CD4-positive, alpha-beta T cell (primary cell): ENCODE results near the gene PEAR1. TPM values are rescaled to one million over a fixed set of nuclear protein-coding genes. Genes with fewer than 3 reads are reported as not detected.

Experiments
- ATAC-seq: fragments of 200-7000 bp; cut with Tn5 transposase; one replicate; pipeline ENCODE4 v1.10.0; 2022; ENCODE audit warnings: mild to moderate bottlenecking; ENCODE audit not compliant: poor library complexity
- CTCF ChIA-PET: fragments of 350-600 bp; sonication (Branson Sonifier 250); formaldehyde crosslinking; loops from one replicate; lab custom pipeline; 2021; ENCODE audit warnings: antibody characterized with exemption, inconsistent platforms; lab: Charles Lee
- POLR2A ChIA-PET: fragments of 350-600 bp; sonication (Branson Sonifier 250); formaldehyde crosslinking; loops from one replicate; lab custom pipeline; 2021; ENCODE audit warnings: antibody characterized with exemption, inconsistent platforms; lab: Charles Lee
- DNase-seq, 14 experiments: peaks; one replicate each; pipeline ENCODE4 v3.0.0-alpha.2; 2013 to 2020; ENCODE audit warnings: mixed read lengths in 2 of 14
- H3K27ac ChIP-seq, 2 donors: one replicate each; pipeline versions ENCODE4 v1.5.1 to v1.7.0; 2013; ENCODE audit warnings: low read length in 2 of 2, low read depth in 1 of 2, mild to moderate bottlenecking in 1 of 2
- H3K27me3 ChIP-seq, 2 experiments: 1 replicate in 1 of 2; 2 replicates in 1 of 2; pipeline versions ENCODE4 v1.6.1 to v1.7.0; 2013; ENCODE audit warnings: low read length in 2 of 2, control low read depth in 1 of 2, mild to moderate bottlenecking in 1 of 2, moderate library complexity in 1 of 2; ENCODE audit not compliant: insufficient read depth in 2 of 2, control insufficient read depth in 1 of 2
- H3K36me3 ChIP-seq: one replicate; pipeline ENCODE4 v1.6.1; 2013; ENCODE audit warnings: low read length, control low read depth; ENCODE audit not compliant: insufficient read depth
- H3K4me1 ChIP-seq: one replicate; pipeline ENCODE4 v1.6.1; 2013; ENCODE audit warnings: low read length, control low read depth; ENCODE audit not compliant: insufficient read depth
- H3K4me3 ChIP-seq: one replicate; pipeline ENCODE4 v1.5.1; 2013; ENCODE audit warnings: mild to moderate bottlenecking, low read length, moderate library complexity
- H3K9me3 ChIP-seq, 2 experiments: 1 replicate in 1 of 2; 2 replicates in 1 of 2; pipeline versions ENCODE4 v1.6.1 to v1.7.0; 2013; ENCODE audit warnings: low read length in 2 of 2, mild to moderate bottlenecking in 2 of 2, control low read depth in 1 of 2, moderate library complexity in 1 of 2; ENCODE audit not compliant: control insufficient read depth in 1 of 2, insufficient read depth in 1 of 2
- H3K27ac Mint-ChIP-seq: one replicate; pipeline ENCODE4 v1.8.0; 2020; ENCODE audit warnings: mixed read lengths
- H3K27me3 Mint-ChIP-seq: one replicate; pipeline ENCODE4 v1.8.0; 2021; ENCODE audit warnings: mixed read lengths
- H3K36me3 Mint-ChIP-seq: one replicate; pipeline ENCODE4 v1.8.0; 2021; ENCODE audit warnings: low read depth, mixed read lengths
- H3K4me1 Mint-ChIP-seq: one replicate; pipeline ENCODE4 v1.8.0; 2021; ENCODE audit warnings: low read depth, mixed read lengths
- H3K4me3 Mint-ChIP-seq: one replicate; pipeline ENCODE4 v1.8.0; 2020; ENCODE audit warnings: mild to moderate bottlenecking, mixed read lengths
- H3K9me3 Mint-ChIP-seq: one replicate; pipeline ENCODE4 v1.8.0; 2020; ENCODE audit warnings: mixed read lengths
- intact Hi-C, 2 experiments: fragments of 100-400 bp; cut with DNase I in 1 of 2; cut with micrococcal nuclease in 1 of 2; formaldehyde crosslinking; loops; one replicate each; pipeline versions ENCODE4 v1.15.1 to v1.9.0; 2023 to 2025; cut with DNase I, micrococcal nuclease
- total RNA-seq, 174 experiments: library from RNA in 2 of 174; stranded (reverse) in 2 of 174; gene quantifications; one replicate each; pipeline ENCODE4 v1.2.3 and lab custom pipeline; 2021 to 2026
- TF ChIP-seq, protein P1 (sequence below): fragments of 200-600 bp; IDR thresholded peaks from one replicate; pipeline ENCODE4 v1.8.0; 2022; ENCODE audit warnings: antibody characterized with exemption, mild to moderate bottlenecking

PEAR1 gene
- total RNA-seq, 2 experiments from 2014 or later: 0.20 to 0.41 TPM

DNA sequence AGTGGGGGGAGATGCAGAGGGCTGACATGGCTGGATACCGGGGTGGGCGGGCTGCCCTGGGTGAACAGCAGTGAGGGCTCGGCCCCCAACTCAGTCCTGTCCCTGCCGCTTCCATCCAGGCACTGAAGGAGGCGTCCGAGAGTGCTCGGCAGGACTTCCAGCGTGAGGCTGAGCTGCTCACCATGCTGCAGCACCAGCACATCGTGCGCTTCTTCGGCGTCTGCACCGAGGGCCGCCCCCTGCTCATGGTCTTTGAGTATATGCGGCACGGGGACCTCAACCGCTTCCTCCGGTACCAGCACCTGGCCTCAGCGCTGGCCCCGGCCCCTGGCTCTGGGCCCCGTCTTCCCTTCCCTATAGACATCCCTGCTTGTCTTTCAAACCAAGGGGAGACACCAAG, 17.2 kb upstream of the PEAR1 start:
- Mint-ChIP-seq H3K4me3 (no peak overlapping the region), H3K27ac (no peak overlapping the region), H3K9me3 (no peaks in the 10 kb centered on the region), H3K27me3 (peaks cover 11% of the 10 kb centered on the region), H3K4me1 (no peaks in the 10 kb centered on the region), H3K36me3 (no peaks in the 10 kb centered on the region)
- ChIA-PET CTCF (interaction anchor here (1.3 kb wide), 1 partner anchor 38 kb away, joined by 3 read pairs; no protein-coding TSS in a partner anchor), POLR2A (no interaction called here)
- no peaks in the 10 kb centered on the region for H3K36me3 ChIP-seq
- intact Hi-C loops: no loop called here
- no peaks in the 10 kb centered on the region for H3K9me3 ChIP-seq
- TF ChIP-seq, protein P1, sequence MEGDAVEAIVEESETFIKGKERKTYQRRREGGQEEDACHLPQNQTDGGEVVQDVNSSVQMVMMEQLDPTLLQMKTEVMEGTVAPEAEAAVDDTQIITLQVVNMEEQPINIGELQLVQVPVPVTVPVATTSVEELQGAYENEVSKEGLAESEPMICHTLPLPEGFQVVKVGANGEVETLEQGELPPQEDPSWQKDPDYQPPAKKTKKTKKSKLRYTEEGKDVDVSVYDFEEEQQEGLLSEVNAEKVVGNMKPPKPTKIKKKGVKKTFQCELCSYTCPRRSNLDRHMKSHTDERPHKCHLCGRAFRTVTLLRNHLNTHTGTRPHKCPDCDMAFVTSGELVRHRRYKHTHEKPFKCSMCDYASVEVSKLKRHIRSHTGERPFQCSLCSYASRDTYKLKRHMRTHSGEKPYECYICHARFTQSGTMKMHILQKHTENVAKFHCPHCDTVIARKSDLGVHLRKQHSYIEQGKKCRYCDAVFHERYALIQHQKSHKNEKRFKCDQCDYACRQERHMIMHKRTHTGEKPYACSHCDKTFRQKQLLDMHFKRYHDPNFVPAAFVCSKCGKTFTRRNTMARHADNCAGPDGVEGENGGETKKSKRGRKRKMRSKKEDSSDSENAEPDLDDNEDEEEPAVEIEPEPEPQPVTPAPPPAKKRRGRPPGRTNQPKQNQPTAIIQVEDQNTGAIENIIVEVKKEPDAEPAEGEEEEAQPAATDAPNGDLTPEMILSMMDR: no peak
- no peaks in the 10 kb centered on the region for H3K4me1 ChIP-seq
- ATAC-seq: no peak
- no peak overlapping the region for H3K27ac ChIP-seq
- no peak overlapping the region for H3K4me3 ChIP-seq
- peaks cover 4 to 8% of the 10 kb centered on the region in 2 experiments for H3K27me3 ChIP-seq
- DNase-seq: no peak

DNA sequence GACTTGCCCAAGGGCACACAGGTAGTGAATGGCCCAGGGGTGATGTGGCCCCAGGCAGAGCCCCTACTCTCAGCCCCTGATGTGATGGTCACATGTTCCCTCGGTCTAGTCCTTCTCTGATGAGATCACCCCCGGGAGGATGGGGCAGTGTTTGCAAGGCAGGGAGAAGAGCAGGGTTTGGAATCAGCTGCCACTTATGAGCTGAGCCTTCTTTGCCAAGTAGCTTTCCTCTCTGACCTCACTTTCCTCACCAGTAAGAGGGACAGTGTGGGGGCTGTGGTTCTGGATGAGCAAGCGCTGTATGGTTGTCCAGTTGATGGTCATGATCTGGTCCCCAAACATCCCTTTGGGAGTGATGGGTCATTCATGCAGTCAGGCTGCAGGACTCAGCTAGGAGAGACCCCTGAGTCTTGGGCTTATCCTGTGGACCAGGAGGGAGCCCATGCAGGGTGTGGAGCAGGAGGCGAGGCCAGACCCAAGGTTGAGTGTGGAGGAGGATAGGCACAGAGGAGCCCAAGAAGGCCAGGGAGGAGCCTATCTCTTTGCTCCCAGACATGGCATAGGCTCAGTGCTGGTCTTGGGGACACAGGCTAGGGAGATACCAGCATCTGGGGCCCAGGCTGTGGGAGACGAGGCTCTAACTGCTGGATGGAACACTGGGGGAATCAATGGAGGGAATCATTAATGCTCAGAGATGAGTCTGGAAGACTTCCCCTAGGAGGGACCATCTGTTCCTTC, 15.9 kb upstream of the PEAR1 start:
- POLR2A ChIA-PET: no interaction called here
- peaks cover 4 to 8% of the 10 kb centered on the region in 2 experiments for H3K27me3 ChIP-seq
- no peaks in the 10 kb centered on the region for H3K4me1 Mint-ChIP-seq
- intact Hi-C loops: no loop called here
- no peaks in the 10 kb centered on the region for H3K36me3 ChIP-seq
- no peak overlapping the region for H3K4me3 ChIP-seq
- H3K9me3 ChIP-seq: no peaks in the 10 kb centered on the region
- no peak overlapping the region for H3K4me3 Mint-ChIP-seq
- no peak overlapping the region for H3K27ac ChIP-seq
- CTCF ChIA-PET: interaction anchor here (1.3 kb wide), 1 partner anchor 39 kb away, joined by 3 read pairs; no protein-coding TSS in a partner anchor
- TF ChIP-seq, protein P1: no peak
- no peaks in the 10 kb centered on the region for H3K36me3 Mint-ChIP-seq
- H3K4me1 ChIP-seq: no peaks in the 10 kb centered on the region
- no peak overlapping the region for H3K27ac Mint-ChIP-seq
- H3K27me3 Mint-ChIP-seq: peaks cover 18% of the 10 kb centered on the region
- ATAC-seq (no peak), DNase-seq (no peak)
- H3K9me3 Mint-ChIP-seq: no peaks in the 10 kb centered on the region

DNA sequence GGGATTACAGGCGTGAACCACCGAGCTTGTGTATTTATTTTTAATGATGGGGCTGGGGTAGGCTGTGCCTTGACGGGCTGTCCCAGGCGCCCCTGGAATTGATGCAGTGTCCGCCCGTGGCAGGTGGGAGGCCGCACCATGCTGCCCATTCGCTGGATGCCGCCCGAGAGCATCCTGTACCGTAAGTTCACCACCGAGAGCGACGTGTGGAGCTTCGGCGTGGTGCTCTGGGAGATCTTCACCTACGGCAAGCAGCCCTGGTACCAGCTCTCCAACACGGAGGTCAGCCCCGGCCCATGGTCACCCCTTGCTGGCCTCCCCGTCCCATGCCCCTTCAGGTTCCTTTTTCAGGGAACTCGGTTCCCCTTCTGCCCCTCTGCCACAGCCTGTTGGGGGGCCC, 13.6 kb upstream of the PEAR1 start:
- TF ChIP-seq, protein P1: no peak
- Mint-ChIP-seq H3K9me3 (no peaks in the 10 kb centered on the region), H3K27ac (no peak overlapping the region), H3K27me3 (peaks cover 39% of the 10 kb centered on the region), H3K4me3 (no peak overlapping the region), H3K36me3 (no peaks in the 10 kb centered on the region), H3K4me1 (no peaks in the 10 kb centered on the region)
- intact Hi-C loops: no loop called here
- ChIA-PET POLR2A (no interaction called here), CTCF (no interaction called here)
- Histone ChIP-seq H3K27ac (no peak overlapping the region), H3K4me1 (no peaks in the 10 kb centered on the region), H3K27me3 (peaks cover 12 to 15% of the 10 kb centered on the region in 2 experiments), H3K4me3 (no peak overlapping the region), H3K36me3 (no peaks in the 10 kb centered on the region), H3K9me3 (no peaks in the 10 kb centered on the region)
- ATAC-seq: no peak
- DNase-seq: no peak
